HG03439 (cell line): ENCODE data around the gene ACKR2.
"Not testable (repeated sequence)": the region's sequence is repeated elsewhere in the genome, so short reads cannot be mapped to it uniquely, and the experiment has no call there.

Experiments used
- ATAC-seq: cut with Tn5 transposase; IDR thresholded peaks from one replicate; pipeline ENCODE4 v1.9.1; 2021; ENCODE audit warnings: mild to moderate bottlenecking, moderate library complexity; ENCODE audit not compliant: unreplicated experiment

The ACKR2 gene

DNA sequence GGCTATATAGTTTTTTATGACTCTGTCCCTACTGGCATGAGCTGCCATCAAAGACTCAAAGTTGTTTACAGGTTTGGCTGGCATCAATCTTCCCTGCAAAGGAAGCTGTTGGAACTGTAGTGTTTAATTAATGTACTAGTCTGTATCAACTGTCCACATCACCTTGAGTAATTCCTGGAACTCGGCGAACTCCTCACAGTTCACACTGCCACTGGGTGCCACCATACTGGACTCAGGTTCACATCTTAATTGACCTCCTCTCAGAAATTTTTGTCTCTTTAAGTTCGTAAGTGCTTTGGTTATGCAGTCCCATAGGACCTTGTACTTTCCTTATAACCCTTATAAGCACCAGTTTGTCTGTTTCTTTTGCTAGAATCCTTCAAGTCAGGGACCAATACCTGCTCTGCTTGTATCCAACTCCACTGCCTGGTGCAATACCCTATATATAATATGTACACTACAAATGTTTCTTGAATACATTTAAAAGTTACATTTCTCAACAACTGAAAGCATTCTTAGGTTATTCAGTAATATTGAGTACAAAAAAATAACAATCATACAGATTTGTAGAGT lies 8.1 kb upstream of the ACKR2 start:
- no peak for ATAC-seq

DNA sequence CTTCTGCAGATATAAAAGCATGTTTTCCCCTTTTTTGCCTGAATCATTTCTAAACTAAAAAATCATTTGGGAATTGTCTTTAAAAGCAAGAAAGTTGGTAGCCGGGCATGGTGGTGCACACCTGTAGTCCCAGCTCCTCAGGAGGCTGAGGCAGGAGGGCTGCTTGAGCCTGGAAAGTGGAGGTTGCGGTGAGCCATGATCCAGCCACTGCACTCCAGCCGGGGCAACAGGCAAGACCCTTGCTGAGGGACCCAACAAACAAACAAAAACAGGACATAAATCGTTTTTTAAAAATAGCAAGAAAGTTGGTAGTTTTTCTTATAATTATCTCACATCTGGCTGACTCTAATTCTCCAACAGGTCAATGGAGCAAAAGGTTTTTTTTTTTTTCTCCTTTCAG lies 7.5 kb upstream of the ACKR2 start:
- no peak for ATAC-seq

DNA sequence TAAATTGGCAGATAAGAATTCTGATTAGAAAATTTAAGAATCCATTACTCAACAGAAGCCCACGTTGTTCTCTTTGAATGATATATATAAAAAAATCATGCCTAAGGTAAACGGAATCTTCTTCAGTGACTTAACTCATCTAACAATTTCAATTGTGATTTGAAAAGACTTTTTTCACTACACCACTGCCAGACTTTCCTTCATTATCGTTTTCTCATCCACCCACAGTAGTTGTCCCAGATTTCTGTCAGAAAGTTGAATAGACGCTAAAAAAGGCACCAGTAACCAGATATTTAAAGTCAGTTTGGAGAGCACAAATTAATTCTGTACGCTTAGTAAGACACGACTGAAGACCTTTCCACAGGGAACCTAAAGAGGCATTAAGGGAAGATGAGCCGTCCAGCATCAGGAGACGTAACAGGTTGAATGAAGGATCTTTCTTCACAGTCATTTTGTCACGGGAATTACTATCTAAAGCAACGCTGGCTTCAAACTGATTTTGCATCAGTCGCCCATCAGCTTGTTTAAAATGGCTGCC lies 6.3 kb upstream of the ACKR2 start:
- ATAC-seq = no peak

DNA sequence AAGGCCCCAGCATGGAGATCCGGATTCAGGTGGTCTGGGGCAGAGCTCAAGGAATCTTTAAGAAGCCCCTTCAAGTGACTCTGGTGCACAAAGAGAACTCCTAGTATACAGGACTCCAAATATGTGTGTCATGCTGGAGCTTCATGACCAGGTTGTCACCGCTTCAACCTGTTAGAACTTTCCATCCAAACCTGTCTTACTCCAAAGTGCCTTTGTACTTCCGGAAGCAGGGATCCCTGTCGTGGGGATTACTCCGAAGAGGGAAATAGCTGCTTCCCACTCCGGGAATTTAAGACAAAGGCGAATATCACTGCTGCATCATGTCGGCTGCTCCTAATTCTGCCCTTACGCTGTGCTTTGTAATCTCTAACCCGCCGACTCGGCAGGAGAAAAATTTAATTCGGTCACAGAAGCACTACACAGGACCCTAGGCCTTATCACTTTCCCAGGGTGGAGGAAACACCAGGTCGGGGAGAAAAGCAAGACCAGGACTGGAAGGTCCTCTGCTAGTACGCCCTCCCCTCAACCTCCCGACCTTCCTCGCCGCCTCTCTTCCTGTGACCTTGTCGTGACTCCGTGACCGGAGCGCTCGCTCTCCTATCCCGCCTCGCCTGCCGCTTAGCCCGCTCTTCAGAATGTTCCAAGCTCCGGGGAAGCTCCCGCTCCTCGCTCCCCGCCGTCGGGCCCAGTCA lies 5.7 kb upstream of the ACKR2 start:
- ATAC-seq = peak; percentile 30

DNA sequence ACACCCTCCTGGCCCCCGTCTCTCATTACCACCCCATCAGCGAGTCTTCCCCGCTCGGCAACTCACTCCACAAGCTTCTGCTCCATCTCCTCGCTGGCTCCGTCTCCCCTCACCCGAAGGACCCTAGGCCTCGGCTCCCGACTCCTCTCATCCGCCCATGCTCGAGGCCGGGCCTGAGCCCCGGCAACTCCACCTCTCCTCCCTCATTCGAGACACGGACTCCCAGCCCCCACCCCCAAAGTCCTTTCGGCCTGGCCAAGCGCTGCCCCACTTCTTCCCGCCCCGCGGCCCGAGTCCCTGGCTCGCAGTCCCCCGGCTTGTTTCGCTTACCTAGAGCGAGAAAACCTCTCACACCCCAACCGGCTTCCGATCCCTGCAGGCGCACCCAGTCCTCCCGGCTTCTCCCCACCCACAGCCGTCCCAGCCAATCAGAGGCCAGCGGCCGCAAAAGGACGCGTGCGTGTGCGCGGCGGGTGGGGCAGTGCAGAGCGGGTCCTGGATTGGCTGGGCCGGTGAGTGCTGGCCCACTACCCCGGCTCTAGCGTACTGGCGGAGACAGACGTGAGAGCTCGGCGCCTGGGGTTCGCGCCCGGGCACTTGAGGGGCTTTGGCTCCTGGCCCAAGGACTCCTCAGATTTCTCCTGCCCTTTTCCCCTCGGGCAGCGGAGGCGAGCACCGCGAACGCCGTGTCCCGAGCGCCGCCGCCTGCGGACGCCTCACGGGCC lies 5.0 kb upstream of the ACKR2 start, which contains the start of gene HIGD1A:
Gene HIGD1A (minus strand): TSS at position 385 of the 725 bp plus-strand sequence. CDS start 10,237 bp downstream, outside the sequence.
- peak; percentile 97 for ATAC-seq

DNA sequence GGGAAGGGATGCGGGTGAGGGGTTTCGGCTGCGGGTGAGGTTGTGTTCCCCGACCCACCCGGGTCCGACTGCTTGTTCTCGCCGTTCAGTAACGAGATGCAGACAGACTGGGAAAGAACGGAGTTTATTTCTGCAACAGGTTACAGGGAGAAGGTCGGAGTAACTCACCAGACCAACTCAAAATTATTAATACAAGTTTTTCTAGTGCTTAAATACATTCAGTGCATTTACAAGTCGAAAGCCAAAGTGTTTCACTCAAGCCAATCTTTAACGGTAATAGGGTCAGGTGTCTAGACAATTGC lies 4.5 kb upstream of the ACKR2 start:
- ATAC-seq = peak; percentile 20

DNA sequence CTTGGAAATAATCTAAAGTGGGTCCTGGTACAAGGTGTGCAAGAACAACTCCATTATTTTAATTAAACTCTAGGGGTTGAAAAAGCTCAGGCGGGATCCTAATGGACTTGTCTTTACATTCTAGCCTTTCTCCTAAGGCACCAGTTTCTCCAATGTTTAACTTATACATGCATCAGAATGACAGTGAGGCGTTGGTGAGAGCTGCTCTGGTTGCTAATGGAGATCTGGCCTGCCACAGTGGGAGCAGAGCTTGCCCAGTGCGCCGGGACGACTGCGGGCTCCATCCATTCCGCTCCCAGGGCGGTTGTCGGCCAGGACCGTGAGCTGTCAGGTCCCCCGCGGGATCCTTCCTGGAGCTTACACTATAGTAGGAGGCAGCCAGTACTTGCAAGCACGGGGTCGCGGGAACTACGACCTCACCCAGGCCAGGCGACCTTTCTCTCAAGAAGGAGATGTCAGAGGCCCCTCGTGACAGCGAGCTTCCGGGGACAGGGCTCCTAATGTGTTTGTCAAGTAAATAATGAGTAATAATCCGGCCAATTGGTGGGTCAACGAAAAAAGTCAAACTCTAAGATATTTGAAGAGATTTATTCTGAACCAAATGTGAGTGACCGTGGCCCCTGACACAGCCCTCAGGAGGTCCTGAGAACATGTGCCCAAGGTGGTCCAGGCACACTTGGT lies 4.0 kb upstream of the ACKR2 start:
- no peak for ATAC-seq

DNA sequence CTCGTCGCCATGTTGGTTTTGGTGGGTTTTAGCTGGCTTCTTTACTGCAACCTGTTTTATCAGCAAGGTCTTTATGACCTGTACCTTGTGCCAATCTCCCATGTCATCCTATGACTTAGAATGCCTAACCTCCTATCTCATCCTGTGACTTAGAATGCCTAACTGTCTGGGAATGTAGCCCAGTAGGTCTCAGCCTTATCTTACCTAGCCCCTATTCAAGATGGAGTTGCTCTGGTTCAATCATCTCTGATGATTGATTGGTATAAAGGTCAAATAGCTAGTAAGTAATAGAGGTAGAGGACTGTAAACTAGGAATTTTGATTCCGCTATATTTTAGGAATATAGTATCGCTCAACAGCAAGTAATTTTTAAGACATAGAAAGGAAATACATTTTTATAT lies 1.3 kb upstream of the ACKR2 start:
- ATAC-seq = no peak

DNA sequence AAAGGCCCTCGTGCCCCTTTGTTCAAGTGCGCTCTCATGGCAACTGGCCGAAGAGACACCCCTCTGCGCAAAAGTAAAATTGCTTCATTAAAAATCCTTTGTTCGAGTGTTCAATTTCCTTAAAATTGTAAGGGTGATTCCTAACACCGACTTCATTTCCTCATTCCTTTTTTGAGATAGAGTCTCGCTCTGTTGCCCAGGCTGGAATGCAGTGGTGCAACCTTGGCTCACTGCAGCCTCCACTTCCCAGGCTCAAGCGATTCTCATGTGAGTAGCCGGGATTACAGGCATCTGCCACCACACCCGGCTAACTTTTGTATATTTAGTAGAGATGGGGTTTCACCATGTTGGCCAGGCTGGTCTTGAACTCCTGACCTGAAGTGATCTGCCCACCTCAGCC lies 1.5 kb downstream of the ACKR2 start:
- not testable (repeated sequence) for ATAC-seq

DNA sequence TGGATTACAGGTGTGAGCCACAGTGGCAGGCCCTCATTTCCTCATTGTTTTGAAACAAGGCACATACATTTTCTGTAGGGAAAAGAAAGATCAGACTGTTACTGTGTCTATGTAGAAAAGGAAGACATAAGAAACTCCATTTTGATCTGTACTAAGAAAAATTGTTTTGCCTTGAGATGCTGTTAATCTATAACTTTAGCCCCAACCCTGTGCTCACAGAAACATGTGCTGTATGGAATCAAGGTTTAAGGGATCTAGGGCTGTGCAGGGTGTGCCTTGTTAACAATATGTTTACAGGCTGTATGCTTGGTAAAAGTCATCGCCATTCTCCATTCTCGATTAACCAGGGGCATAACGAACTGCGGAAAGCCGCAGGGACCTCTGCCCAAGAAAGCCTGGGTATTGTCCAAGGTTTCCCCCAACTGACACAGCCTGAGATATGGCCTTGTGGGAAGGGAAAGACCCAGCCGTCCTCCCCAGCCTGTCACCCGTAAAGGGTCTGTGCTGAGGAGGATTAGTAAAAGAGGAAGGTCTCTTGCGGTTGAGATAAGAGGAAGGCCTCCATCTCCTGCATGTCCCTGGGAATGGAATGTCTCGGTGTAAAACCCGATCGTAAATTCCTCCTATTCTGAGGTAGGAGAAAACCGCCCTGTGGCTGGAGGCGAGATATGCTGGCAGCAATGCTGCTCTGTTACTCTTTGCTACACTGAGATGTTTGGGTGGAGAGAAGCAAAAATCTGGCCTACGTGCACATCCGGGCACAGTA lies 2.1 kb downstream of the ACKR2 start:
- not testable (repeated sequence) for ATAC-seq

DNA sequence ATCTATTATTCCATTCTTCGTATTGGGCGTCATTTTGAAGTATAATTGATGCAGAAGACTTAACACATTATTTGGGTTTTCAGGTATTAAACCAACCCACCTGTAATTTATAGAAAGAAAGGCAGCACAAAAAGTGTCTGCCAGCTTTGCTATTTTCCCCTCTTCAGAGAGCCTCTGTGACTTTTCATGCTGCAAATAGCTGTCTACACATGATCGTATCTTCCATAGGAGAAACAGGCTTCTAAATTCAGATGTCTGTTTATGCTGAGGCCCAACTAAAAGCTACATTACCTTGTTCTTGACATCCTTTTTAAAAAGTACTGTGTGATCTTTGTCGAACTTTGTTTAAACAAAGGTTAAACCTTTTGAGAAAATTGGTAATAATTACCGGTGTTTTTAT lies 5.0 kb downstream of the ACKR2 start:
- ATAC-seq = no peak

DNA sequence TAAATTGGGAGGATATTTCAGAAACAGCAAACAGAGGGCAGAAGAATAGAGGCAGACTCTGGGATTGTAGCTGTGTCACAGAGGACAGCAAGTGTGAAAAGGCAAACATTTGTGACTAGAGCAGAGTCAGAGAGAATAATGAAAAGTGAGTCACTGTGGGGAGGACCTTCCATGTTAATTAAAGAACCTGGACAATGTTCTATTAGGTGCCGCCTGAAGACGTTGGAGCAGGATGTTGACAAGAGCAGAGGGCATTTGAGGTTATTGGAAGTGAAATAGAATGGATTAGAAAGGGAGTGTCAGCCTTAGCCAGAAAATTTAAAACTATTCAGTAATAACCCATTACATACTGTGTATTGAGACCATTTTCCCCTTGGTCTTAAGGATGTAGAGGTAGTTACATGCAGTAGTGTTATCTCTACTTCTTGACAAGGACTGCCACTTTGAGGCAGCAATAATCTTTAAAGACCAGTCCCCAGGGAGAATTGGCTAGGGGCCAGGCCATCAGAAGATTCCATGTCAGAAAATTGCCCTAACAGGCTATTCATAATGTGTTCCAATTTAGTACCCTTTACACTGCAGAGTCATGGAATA lies 5.8 kb downstream of the ACKR2 start:
- ATAC-seq = no peak

DNA sequence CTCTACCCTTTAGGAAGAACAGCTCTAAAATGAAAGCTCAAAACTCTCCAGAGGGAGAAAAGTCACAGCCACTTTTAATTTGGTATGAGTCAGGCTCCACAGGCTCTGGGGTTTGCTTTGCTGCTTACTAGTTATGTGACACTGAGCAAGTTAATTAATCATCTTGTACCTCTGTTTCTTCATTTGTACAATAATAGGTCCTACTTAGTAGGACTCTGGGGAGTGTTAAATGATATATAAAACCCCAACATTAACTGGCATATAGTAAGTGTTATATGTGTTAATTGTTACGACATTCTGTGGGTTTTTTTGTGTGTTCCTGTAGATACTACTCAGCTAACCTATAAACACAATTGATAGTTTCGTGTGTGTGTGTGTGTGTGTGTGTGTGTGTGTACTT lies 6.6 kb downstream of the ACKR2 start:
- ATAC-seq = no peak

DNA sequence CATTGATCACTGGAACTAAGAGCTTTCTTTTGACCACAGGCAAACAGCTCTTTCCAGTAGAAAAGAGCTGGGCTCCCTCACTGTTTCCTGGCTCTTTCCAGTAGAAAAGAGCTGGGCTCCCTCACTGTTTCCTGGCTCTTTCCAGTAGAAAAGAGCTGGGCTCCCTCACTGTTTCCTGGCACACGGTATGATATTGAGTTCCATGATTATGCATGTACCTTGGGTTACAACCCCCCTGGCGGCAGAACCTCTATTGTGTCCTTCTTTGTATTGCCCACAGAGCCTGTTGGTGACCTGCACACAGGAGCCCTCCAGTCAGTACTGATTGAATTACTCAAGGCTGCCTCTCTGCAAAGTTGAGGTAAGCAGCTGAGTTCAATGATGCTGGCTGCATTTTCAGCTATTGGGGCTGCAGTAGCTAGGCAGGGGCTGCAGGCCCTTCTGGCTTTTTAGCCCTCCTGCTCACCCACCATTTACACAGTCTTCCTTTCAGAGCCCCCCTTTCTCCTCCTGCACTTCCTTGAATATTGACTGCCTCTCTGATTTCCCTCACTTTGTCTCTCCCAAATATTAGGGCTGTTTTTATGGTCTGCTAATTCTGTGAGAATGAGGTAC lies 10.2 kb downstream of the ACKR2 start:
- ATAC-seq = no peak

DNA sequence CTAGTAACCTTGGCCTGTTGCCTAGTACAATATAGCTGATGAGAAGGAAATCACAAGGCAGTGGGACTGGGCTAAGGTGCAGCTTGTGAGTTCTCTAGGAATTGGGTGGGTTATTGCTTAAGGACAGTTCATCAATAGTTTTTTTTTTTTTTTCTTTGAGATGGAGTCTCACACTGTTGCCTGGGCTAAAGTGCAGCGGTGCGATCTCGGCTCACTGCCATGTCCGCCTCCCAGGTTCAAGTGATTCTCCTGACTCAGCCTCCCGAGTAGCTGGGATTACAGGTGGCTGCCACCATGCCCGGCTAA lies 11.5 kb downstream of the ACKR2 start:
- ATAC-seq = no peak

DNA sequence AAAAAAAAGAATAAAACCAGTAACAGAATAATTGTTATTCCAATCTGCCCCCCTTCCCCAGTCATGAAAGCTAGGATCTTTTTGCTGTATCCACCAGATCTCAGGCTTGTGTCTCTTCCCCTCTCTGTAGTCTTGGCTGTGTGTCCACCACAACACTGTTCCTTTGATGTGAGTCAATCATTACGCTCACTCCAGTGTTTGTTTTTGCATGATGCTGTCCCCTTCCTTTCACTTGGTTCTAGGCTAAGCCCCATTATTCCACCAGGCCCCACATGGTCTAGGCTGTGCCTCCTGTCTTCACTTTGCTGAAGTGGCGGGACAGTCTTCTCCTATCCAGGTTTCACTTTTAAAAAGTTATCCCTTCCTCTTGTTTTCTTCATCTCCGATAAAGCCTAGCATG lies 13.6 kb downstream of the ACKR2 start:
- ATAC-seq = no peak

DNA sequence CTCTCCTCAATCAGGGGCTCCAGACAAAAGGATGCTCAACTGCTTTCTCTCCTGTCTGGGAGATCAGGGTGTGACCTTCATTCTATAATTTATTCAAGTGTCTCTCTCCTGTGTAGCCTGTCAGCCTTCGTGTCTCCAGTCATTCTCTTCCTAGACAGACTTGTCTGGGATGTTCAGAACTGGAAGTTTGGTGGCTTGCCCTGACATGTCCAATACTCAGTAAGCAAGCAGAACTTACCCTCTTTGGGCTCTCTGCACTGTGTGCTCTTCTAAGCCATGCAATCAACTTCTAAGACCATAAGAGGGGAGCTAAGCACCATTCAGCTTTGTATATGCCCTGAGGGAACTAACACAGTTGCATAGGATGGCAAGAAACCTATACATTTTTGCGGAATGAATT lies 14.1 kb downstream of the ACKR2 start:
- no peak for ATAC-seq

DNA sequence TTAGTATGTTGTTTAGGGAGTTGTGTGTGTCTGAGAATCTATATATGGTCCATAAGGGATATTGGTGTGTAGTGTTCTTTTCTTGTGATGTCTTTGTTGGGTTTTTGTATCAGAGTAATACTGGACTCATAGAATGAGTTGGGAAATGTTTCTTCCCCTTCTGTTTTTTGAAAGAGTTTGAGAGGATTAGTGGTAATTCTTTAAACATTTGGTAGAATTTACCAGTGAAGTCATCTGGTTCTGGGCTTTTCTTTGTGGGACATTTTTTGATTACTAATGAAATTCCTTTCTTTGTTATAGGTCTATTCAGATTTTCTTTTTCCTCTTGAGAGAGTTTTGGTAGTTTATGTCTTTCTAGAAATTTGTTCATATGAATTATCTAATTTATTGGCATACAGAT lies 16.9 kb downstream of the ACKR2 start:
- no peak for ATAC-seq

DNA sequence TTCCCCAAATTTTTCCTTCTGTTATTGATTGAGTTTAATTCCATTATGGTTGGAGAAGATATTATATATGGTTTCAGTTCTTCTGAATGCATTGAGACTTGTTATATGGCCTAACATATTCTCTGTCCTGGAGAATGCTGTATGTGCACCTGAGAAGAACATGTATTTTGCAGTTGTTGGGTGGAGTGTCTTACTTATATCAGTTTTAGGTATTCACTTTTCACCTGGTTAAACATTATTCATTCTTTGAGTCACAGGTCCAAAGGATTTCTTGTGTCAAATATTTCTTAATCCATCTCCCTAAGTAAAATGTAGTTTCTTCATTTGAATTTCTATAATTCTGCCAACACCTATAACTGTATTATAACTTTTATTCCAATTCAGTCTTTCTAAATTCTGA lies 17.8 kb downstream of the ACKR2 start:
- ATAC-seq = no peak

DNA sequence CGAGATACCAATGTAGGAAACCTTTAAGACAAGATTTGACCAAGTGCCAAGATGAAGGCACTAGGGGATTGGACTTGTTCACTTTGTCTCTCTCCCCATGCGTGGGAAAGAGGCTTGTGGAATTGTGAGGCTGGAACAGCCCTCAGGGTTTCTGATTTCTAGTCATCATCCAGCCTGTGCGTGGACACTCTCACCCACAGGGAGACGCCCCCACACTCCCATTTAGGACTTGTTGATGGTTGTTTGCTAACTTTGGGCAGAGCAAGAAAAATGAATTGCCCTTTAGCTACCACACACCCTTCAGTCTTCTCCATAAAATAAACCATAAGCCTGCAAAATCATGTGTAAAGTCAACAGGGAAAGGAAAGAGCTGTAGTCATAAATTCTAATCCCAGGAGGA lies 18.4 kb downstream of the ACKR2 start:
- ATAC-seq = no peak
